HG03139 (cell line): Measurements from ENCODE around the gene SHB.

Experiments used
- ATAC-seq: cut with Tn5 transposase; IDR thresholded peaks from one replicate; pipeline ENCODE4 v1.9.1; 2021; ENCODE audit not compliant: unreplicated experiment

The SHB gene

DNA sequence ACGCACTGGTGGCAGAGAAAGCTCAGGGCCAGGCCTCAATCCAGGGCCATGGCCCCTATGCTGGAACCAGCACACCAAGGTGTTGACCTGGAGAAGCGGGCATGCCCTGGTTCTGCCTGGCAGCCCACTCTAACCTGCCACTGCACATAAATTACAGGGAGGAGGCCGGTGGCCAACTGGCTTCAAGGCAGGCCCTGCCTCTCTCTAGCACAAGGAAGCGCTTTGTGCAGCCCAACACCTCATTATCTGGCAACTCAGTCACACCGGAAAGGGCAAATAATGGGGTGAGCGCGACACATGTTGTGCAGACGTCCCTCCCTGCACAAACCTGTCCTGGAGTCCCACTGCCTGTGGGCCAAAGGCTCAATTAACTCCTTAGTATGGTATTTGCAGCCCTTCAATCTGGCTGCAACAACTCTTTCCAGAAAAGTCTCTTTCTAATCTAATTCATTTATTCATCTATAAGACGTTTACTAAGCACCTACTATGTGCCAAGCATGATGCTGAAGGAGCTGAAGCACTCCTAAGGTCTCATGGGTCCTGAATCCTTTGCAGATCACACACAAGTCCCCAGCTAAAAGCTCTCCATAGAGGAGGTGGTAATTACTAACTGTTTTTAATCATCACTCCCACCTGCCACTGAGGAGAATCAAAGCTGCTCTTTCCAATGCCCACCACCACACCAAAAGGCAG is 24.9 kb downstream of the SHB start:
- no peak for ATAC-seq

DNA sequence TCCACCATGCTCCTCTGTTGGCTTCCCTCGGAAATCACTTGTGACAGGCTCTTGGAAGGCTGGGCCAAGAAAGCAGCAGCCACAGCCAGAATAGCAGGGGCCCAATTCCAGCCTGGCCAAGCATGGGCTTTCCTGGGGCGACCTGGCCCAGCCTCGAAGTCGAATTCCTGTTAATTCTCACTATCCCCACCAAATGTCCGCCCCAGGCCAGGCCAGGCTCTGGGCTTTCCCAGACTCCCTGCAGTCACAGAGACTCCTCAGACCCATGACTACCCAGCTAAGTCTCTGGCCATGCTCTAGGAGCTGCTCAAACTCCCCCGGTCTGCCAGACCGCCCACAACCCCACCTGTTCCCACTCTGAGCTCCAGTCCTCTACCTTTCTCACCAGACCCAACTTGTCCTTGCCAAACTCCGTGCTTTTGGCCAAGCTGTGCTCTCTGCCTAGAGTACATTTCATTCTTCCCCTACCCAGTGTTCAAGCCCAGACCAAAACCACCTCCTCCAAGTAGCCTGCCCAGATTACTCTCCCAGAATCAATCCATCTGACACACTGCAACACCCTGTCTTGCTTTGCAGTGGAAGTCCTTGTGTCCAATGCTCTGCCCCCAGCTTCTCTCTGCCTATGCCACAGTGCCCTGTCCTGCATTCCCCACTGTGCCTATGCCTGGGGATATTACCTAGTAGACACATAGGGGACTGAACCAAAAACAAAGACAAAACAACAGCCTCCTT is 26.2 kb downstream of the SHB start:
- ATAC-seq = no peak

DNA sequence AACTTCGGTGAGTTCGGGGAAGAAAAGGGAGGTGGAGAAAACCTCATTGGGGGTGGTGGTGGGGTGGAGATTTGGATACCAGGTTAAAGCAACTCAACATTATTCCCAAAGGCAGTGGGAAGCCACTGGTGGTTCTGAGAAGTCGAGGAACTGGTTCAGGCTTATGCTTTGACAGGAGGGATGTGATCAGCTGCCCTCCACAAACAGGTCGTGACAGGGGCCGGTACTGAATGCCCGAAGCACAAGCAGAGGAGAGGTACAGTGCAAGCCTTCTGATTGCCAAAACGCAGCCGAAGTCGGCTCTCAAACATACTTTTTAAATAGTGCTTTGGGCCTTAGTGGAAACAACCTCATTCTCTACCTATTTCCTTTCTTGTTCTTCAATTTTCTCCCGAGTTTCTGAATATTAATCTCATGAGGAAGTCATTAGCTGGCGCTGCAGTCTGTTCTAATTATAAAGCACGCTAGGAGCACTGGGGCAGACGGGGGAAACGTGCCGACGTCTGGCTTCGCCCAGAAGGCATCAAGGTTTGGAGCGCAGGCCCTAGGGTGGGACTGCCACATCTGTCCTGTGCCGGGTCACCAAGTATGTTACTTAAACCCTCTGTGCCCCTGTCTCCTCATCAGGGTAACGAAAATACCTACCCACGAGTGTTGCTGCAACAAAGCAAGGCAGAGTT is 27.3 kb downstream of the SHB start:
- ATAC-seq = no peak

DNA sequence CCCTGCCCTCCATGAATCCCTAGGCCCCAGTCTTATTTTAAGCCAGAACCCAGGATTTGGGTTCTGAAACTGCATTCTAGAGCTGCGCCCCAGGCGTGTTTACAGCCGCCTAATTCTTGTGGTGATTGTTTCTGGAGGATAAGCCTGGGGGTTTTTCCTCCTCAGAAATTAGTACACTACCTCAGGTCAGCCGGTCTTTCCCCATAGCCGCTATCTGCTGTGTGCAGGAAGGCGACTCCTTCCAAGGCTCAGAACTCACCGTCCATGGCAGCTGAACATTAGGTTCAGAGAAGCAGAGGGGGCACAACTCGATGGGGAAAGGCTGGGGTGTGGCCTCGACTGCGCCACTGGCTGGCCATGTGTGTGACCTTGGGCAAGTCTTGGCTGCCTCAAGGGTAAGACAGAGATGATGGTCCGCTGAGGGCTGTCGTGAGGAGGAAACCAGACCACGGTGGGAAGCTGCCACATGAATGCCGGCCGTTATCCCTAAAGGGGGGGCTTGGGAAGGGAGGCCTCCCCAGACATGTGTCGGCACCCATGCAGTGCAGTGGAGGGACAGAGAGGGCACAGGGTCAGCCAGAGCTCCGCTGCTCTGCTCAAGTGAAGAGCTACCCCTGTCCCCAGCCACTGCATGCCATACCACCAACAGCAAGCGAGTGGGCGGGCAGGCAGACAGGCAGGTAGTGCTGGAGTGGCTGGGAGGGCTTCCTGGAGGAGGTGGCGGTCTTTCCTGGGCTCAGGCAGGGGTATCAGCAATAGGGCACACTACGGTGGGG is 28.9 kb downstream of the SHB start:
- ATAC-seq = no peak

DNA sequence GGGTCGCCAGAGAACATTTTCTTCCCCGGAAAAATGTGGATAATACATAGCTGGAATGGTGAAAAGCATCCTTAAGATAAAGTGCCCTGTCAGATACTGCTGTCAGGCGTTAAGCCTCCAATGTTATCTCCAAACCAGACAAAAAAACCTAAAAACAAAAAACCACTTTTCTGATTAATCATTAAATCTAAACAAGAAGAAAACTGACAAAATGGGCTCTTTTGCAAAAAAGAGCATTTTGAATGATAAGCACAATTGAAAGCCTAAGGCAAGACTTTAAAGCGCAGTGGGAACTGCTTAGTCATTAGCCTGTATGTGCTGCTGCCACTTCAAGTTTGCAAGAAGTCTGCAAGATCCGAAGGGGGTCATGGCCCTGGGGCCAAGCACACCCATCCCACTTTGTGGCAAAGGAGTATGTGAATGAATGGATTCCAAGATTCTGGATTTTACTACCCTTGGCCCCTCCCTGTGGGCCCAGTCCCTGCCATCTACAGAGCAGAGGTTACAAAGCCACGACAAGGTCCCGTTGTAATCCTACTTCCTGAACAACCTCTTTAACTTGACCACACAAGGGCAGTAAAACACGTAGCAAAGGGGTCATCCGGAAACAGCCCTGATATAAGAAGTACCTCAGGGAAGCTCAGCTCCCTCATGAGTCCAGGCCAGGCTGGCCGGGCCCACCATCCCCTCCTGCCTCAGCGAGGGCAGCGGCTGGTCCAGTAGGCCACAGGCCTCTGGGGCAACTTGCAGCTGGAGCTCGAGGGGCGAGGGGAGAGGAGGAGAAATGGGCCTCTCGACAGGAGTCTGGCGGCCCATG is 29.7 kb downstream of the SHB start:
- no peak for ATAC-seq

DNA sequence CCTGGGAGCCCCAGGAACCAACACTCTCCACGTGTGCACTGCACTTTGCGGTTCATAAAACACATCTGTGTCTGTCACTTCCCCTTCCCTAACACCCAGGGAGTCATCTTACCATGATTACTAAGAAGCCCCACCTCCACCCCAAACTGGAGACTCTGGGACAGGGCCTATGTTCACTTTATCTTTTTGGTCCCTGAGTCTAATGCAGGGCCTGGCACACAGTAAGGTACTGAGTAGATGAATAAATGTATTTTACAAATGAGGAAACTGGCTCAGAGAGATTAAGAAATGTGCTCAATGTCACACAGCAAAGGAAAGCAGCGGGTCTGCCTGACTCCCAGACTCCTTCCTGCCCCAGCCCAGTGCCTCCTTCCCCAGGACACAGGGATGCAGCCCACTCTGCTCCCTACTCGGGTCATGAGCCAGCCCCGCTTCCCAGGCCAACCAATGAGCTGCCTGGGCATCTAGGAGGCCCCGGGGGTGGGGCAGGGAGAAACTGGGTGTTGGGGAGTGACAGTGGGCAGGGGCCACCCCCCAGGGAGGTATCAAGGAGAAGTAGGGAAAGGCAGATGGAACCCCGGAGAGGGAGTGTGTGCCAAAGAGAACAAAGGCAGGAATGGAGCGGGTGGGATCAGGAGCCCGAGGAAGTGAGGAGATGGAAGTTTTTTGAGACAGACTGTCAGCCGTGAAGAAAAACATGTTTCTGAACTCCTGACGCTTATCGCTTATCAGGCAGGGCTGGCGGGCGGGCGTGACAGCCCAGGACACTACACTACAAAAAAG is 30.5 kb downstream of the SHB start:
- no peak for ATAC-seq

DNA sequence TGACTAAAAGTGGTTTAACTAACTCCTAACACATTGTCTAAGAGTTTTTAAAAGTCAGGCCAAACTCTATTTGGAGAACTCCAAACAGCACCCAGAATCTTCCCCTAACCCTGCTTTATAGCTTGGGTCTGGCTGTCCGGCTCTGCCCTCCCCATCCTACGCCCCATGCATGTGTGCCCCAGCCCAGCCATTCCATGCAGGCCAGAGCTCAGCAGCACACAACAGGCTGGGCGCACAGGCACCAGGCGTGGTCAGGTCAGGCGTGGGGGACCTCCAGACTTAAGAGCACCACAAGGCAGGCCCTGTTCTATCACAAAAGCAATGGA is 31.1 kb downstream of the SHB start:
- no peak for ATAC-seq

DNA sequence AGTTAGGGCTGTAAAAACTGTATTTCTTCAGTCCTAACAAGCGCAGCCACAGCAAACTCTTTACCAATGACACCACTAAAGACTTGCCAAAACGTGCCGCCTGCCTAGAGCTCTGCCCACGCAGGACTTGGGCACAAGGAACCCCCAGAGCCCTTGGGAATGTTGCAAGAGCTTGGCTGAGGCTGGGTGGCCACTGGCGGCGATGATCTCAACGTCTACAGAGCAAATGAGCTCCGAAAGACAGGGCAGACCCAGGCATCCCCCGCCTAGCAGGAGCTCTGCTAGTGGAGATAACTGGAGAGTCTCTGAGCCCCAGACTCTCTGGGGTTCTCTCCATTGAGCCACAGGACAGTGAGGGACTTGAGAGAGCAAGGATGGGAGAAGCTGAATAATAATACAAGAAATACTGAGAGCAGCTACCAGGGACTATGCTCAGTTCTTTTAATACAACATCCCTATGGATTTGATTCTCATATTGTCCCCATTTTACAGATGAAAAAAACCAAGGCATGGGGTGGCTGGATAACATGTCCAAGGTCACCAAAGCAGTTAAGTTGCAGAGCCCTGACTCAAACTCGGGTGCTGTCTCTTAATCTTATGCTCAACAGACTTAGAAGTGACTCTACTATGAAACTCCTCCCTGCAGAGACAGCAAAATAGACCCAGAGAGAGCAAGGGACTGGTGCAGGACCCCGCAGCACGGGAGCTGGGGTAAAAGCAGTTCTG is 32.5 kb downstream of the SHB start:
- ATAC-seq = no peak

DNA sequence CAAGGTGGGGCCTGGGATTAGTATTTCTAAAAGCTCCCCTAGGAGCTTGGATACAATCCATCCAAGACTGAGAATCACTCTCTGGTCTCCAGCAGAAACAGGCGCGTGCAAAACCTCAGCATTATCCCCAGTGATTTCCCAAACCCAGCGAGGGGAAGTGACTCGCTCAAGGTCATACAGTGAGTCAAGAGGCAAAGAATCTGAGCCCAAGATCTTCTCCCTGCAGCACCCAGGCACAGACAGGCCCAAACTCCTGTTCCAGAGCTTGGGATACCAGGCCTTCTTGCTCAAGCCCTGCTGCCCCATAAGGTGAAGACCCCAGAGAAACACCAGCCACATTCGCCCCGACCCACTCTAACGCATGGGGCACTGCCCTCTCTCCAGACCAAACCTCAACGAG is 33.2 kb downstream of the SHB start:
- no peak for ATAC-seq

DNA sequence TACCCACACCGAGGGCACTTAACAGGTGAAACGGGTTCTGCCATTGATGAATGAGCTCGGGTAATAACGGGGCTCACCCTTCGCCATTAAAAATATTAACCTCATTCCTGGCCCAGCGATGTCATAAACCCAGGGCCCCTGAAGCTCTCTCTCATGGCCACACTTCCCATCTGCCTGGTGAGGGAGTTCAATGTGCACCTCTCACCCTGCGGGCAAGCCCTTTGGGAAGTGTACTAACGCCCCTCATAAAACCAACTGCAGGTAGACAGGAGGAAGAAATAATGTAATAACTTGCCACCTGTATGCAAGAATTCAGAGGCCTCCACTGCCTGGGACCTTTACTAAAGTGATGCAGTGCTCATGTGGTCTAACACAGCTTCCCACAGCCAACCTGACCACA is 35.1 kb downstream of the SHB start:
- no peak for ATAC-seq

DNA sequence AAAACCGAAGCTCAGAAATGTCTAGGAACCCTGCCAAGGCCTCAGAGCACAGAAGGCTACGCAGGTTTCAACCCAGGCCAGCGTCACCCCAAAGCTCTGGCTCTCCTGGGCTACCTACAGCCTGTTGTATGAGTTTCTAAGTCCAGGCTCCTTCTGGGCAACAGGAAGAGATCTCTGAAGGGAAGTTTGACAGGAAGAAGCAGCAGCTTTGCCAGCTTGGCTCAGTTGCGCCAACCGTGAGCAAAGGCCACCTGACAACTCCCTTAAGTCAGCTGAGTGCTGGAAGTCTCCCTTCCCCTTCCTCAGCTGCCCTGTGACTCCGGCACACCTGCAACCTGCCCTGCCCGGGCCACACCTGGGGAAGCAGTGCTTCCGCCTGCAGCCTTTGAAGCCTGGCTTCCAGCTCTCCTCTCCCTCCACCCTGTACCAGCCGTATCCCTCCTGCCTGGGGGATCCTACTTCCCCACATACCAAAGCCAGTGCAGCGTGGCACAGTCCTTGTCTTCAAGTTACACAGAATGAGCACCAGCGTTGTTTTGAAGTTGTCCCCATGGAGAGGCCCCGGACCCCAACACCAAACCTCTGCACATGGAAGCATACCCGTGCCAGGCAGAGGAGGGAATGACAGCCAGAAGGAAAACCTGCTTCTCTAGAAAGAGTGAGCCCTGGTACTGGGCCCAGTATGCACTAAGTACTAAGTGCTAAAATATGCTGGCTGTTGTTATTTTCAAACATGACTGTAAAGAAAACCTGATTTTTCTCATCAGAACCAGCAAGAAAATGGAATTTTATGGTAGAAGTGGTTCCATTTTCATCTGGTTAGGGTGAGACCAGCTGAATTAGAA is 36.5 kb downstream of the SHB start:
- no peak for ATAC-seq

DNA sequence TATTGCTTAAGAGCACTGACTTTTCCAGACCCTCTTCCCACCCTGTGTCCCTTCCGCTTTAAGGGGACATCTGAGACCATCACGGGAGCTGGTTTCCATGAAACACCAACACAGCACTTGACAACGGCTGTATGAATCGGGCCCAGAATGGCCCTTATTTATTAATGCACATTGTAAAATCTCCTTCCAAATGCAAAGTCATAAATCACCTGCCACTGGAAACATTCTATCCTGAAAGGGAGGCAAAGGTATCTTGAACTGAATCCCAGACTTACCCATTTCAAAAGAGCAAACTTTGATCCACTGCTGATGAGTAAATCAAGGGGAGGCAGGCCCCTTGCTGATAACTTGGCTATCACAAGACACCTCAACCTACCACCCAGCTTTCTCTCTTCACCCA is 37.4 kb downstream of the SHB start:
- ATAC-seq = no peak

DNA sequence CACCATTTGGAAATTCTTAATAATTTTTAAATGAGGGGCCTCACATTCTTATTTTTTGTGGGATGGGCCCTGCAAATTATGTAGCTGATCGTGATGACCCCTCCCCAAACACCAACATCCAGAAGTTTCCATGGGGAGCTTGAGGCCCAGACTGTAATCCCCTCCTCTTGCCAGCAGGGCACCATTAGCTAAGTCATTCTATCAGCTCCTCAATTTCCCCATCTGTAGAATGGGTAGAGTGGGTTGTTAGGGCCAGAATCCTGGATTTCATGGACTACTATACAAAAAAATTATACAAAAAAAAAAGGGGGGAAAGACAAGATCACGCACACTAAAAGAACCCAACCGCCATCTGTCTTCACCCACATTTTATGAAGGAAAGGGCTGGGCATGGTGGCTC is 38.4 kb downstream of the SHB start:
- no peak for ATAC-seq

DNA sequence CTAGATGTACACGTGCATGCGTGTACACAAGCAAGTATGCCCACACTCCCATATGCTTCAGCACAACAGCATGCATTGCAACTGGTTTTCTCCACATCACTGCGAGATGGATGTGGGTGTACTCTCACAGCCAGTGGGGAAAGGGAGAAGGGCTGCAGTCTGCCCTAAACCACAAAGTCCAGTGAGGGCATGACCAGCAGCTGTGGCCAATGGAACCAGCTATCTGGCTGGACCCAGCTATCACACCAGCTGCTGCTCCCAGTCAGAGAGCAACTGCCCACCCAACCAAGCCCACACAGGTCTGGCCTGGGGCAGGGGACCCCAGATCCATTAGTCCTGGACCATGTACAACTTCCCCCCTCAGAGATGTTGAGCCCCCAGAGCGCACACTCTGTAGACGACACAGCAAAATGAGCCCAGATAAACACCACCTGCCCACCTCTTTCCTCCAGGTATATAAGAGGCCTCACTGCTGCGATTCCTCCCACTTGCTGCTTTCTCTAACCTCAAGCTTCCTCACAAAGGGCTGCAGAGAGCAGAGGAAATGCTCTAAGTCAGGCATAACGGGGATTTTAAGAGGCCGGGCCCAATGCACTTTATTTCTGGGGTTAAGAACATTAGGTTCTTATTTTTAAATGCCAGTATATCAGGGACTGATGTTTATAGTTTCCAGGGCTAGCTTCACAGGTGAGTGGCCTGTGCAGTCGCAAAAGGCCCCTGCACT is 39.0 kb downstream of the SHB start:
- no peak for ATAC-seq

DNA sequence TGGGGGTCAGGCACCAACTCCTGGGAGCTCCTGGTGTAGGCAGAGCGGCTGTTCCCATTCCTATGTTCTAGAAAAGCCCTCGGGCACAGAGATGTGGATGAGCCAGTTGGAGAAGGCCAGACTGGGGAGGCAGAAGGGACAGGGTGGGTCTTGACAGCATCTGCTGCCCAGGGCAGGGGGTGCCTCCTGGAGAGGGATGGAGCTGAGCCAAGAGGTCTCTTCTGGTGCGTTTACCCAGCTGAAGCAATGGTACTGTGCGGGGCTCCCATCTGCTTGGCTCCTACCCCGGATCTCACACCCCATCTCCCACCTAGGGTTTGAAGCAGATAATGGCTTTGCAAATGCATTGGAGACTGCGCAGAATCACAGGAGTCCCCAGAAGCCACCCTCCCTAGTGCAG is 41.3 kb downstream of the SHB start:
- no peak for ATAC-seq

DNA sequence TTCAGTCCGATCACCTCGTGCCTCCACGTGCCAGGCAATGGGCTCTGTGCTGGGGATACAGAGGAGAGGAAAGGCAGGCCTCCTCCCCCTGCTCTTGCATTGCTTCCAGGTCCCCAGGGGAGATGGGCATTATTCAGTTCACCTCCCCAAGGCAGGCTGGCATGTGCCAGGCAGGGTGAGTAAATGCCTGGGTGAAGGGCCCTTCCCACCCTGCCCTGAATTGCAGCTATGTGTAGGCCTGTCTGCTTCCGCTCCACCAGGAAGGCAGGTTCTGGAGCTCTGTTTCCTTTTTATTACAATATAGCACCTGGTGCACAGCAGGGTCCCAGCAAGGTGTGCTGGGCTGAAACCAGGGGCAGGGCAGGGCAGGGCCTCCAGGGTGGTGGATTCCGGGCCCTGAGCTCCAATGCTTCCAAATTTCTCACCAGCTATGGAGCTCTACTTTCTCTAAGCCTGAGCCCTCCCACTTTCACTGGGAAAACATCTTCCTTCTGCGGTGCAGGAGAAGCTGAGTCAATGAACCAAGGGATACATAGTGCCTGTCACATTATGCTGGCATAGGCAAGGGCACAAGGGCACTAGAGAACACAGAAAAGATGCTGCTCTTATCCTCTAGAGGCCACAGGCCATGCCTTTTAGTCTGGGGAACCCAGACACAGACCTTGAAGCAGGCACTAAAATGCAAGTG is 42.0 kb downstream of the SHB start:
- ATAC-seq = no peak
